WTC11 (cell line): ENCODE measurements around the gene DYNC2LI1.

Experiments
- CREB1 ChIP-seq: sonication (generic); formaldehyde crosslinking; IDR thresholded peaks from 2 replicates; pipeline ENCODE4 v1.8.0; 2023; ENCODE audit warnings: mild to moderate bottlenecking, missing genetic modification reagents
- ZBTB21 ChIP-seq: sonication (generic); formaldehyde crosslinking; IDR thresholded peaks from 2 replicates; pipeline ENCODE4 v1.8.1; 2023; ENCODE audit warnings: mild to moderate bottlenecking, missing genetic modification reagents, borderline replicate concordance
- ZNF121 ChIP-seq: sonication (generic); formaldehyde crosslinking; IDR thresholded peaks from 2 replicates; pipeline ENCODE4 v1.8.0; 2023; ENCODE audit warnings: missing genetic modification reagents
- TF ChIP-seq, protein P1 (sequence below): fragments of 200-600 bp; IDR thresholded peaks from 2 replicates; pipeline ENCODE4 v1.8.0; 2022; ENCODE audit warnings: antibody characterized with exemption

DNA sequence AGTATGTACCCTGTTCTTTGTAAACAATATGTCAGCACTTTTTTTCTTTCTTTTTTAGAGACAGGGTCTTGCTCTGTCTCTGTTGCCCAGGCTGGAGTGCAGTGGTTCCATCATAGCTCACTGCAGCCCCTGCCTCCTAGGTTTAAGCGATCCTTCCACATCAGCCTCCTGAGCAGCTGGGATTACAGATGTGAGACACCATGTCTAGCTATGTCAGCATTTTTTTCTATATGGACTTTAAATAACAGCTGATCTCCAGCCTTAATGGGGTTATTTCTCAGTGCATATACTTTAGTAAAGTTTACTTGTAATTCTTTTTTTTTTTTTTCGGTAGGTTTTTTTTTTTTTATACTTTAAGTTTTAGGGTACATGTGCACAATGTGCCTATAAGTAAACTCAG lies 38.2 kb downstream of the DYNC2LI1 start:
- TF ChIP-seq ZBTB21: no peak
- TF ChIP-seq, protein P1, sequence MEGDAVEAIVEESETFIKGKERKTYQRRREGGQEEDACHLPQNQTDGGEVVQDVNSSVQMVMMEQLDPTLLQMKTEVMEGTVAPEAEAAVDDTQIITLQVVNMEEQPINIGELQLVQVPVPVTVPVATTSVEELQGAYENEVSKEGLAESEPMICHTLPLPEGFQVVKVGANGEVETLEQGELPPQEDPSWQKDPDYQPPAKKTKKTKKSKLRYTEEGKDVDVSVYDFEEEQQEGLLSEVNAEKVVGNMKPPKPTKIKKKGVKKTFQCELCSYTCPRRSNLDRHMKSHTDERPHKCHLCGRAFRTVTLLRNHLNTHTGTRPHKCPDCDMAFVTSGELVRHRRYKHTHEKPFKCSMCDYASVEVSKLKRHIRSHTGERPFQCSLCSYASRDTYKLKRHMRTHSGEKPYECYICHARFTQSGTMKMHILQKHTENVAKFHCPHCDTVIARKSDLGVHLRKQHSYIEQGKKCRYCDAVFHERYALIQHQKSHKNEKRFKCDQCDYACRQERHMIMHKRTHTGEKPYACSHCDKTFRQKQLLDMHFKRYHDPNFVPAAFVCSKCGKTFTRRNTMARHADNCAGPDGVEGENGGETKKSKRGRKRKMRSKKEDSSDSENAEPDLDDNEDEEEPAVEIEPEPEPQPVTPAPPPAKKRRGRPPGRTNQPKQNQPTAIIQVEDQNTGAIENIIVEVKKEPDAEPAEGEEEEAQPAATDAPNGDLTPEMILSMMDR: no peak
- no peak for TF ChIP-seq ZNF121
- TF ChIP-seq CREB1 (CRISPR knock-in tag): no peak
